HCT116 (cell line): ENCODE results near the gene LAMC3.

Source experiments
- POLR2A ChIP-seq: IDR thresholded peaks from 2 replicates; pipeline ENCODE4 v1.7.0; 2011; ENCODE audit warnings: borderline replicate concordance; ENCODE audit not compliant: insufficient read depth, insufficient read length; ENCODE audit errors: extremely low read depth
- POLR2AphosphoS5 ChIP-seq: IDR thresholded peaks from 2 replicates; pipeline ENCODE4 v1.6.1; 2011; ENCODE audit warnings: mild to moderate bottlenecking, low read depth, low read length, moderate library complexity

DNA sequence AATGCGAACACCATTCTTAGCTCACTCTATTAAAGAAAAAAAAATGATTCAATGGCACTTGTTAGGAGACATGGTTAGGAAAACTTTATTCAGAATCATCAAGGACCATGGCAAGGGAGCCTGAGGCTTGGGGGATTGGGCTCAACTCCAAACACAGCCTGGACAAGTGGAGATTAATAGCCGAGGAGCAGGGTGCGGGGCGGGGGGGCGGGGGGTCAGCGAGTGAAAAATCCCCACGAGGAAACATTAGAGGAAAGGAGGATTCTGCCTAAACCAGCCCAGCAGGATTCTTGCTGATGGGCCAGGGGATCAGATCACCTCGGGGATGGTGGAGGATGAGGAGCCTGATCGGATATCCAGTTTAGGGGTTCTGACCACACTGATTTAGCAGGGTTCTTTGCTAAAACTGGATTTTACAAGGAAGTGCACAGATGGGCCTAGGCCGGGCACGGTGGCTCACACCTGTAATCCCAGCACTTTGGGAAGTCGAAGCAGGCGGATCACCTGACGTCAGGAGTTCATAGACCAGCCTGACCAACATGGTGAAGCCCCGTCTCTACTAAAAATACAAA is 45.6 kb upstream of the LAMC3 start:
- TF ChIP-seq POLR2A (no peak), POLR2AphosphoS5 (no peak)
